ENCODE data around the gene FMN1.
A peak's percentile ranks its signal among the peaks of the same experiment; 100 is the strongest.

FMN1 gene, protein sequence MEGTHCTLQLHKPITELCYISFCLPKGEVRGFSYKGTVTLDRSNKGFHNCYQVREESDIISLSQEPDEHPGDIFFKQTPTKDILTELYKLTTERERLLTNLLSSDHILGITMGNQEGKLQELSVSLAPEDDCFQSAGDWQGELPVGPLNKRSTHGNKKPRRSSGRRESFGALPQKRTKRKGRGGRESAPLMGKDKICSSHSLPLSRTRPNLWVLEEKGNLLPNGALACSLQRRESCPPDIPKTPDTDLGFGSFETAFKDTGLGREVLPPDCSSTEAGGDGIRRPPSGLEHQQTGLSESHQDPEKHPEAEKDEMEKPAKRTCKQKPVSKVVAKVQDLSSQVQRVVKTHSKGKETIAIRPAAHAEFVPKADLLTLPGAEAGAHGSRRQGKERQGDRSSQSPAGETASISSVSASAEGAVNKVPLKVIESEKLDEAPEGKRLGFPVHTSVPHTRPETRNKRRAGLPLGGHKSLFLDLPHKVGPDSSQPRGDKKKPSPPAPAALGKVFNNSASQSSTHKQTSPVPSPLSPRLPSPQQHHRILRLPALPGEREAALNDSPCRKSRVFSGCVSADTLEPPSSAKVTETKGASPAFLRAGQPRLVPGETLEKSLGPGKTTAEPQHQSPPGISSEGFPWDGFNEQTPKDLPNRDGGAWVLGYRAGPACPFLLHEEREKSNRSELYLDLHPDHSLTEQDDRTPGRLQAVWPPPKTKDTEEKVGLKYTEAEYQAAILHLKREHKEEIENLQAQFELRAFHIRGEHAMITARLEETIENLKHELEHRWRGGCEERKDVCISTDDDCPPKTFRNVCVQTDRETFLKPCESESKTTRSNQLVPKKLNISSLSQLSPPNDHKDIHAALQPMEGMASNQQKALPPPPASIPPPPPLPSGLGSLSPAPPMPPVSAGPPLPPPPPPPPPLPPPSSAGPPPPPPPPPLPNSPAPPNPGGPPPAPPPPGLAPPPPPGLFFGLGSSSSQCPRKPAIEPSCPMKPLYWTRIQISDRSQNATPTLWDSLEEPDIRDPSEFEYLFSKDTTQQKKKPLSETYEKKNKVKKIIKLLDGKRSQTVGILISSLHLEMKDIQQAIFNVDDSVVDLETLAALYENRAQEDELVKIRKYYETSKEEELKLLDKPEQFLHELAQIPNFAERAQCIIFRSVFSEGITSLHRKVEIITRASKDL (N-terminal part only)

DNA sequence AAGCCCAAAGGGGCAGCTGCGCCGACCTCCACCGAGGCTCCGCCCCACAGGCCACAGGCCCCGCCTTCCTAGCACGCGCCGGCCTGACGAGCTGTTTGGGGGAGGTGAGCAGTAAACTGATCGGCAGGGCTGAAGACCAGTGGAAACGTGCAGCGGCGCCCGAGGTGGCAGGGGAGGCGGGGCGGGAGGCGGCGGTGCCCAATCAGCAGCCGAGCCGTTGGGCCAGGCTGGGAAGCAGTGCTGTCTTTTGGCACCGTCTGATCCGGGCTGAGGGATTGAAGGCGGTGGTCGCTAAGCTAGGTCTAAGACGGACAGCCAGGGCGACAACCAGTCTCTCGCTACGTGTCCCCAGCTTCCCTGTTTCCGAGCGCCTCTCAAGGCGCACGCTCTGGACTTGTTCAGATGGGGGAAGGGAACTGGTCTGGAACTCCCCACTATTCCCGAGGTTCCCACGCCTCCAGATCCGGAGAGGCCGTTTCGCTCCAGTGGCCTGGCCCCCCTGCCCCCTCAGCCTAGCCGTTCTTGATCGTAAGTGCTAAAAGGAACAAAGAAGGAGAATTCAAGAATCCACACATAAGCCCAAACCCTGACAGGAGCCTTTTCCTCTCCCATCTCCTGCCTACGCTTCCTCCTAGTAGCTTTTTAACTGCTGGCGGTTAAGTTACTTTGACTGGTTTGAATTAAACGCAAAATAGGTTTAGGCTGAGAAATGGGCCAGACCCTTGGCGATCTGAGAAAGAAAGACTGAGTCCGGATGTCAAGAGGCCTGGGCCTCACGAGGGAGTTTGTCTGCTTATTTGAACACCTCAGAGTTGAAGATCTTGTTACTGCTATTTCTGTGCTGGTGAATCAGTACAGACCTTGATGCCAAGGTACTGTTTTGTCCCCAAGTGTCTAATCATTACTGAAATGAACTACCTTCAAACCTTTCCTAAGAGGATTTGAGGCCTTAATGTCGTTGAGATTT, at the start of gene FMN1:
TSS of gene FMN1 (minus strand) at position 11 of the 967 bp plus-strand sequence. CDS start 39,800 bp downstream, outside the sequence.
- DNase-seq (ENCODE audit: low spot score): peak; percentile 96

DNA sequence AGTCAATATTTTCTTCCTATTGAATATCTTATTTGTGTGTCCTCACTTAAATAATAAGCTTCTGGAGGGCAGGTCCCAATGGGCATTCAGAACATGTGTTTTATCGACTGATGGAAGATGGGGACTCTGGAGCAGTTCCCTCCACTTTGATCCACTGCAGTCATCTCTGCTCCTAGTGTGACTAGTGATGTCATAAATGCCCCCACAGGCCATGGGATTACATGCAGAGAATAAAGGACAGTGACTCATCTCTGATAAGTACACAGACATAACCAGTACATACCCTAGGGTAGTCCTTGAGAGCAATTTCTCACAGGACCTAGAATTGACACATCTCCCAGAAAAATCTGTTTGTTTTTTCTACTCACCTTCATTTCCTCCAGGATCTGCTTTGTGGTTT, 49.4 kb upstream of the FMN1 start:
- DNase-seq (ENCODE audit: low spot score): peak; percentile 34

DNA sequence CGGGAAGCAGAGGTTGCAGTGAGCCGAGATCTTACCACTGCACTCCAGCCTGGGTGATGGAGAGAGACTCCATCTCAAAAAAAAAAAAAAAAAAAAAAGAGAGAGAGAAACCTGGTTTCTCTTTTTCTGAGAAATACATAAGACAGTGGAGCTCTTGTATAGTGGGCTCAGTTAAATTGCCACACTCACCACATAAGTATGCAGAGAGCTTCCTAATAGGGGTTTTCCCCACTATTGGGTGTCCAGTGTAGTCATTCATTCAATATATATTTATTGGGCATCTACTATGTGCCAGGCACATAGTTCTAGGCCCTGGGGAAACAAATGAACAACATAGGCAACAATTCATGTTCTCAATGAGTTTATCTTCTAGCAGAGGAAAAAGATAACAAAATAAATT, 48.9 kb upstream of the FMN1 start:
- no peak for DNase-seq (ENCODE audit: low spot score)

DNA sequence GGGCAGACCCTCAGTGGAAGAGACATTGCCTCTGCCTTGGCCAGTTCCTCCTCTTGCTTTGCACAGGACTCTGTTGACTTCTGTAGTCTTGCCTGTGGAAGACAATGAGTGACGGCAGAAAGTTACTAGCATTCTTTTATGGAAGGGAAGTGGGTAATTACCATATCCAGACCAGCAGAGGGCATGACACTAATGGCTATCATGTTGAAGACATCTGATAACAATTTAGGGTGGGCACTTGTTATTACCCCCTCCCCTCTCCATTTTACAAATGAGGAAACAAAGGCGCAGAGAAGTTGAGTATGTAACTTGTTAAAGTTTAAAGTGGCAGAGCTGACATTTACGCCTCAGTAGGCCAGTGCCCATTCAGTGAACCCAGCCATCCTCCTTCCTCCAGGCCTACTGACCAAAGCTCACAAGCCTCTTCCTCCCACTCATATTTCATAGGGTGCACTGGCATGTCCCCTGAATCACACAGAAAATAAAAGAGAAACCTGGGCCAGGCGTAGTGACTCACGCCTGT, 48.2 kb upstream of the FMN1 start:
- no peak for DNase-seq (ENCODE audit: low spot score)

DNA sequence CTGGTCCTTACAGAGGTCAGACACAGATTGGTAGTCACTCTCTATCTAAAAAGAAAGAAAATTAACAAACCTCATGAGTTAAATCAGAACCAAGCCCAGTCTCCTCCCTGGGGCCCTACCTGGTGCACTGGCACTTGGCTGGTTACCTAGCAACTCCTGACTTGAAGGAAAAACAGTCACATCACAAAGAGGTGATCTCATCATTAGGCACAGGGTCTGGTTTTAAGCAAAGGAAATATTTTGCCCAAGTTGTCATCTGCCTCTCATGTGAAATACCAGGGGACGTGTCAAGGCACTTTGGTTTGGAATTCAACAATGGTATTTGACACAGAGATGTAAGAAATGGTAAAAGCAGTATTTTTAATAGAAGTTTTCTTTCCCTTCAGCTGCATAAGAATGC, 47.7 kb upstream of the FMN1 start:
- DNase-seq (ENCODE audit: low spot score): peak; percentile 32

DNA sequence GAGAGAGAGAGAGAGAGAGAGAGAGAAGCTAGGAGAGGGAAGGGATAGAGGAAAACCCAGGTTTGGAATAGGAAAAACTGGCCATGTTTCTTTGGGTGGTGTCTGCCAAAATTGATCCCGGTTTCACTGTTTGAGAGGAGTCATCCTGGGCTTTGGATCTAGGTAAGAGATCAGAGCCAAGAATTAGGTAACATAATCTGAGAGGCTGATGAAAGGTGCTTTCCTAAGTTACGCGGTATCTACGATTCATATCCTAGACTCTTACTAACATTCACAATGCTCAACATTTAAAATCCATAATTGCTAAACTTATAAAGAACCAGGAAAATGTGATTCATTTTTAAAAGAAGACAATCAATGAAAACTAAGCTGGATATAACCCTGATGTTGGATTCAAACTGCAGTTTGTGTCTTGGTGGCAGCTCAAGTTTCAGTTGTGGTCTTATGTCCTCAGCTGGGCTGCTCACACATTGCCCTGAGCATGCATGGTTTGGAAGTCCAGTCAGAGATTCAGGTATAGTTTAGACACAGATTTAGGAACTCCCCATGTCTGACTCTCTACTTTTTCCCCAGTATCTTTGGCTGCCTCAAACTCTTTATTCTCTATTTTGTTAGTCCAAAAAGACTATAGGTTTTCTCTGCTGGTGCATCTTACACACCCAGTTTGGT, 42.5 kb upstream of the FMN1 start:
- no peak for DNase-seq (ENCODE audit: low spot score)

DNA sequence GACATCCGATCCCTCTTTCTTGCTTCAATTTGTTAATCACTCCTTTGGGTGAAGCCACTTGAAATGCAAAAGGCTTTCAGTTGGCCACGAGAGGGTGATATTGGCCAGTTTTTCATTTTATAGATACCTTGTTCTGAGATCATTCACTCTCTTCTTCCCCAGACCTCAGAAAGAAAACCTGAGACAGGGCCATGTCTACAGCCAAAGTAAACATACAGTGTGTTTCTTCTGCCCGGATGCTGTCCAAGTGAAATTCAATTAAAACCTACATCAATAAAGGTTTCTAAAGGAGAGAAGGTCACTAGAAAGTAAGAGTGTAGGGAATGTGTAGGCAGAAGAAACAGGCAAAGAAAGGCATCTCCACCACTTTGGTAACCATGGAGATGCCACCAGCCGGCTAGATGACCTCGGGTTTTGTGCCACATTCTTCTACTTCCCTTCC, 39.5 kb upstream of the FMN1 start:
- peak; percentile 21 for DNase-seq (ENCODE audit: low spot score)

DNA sequence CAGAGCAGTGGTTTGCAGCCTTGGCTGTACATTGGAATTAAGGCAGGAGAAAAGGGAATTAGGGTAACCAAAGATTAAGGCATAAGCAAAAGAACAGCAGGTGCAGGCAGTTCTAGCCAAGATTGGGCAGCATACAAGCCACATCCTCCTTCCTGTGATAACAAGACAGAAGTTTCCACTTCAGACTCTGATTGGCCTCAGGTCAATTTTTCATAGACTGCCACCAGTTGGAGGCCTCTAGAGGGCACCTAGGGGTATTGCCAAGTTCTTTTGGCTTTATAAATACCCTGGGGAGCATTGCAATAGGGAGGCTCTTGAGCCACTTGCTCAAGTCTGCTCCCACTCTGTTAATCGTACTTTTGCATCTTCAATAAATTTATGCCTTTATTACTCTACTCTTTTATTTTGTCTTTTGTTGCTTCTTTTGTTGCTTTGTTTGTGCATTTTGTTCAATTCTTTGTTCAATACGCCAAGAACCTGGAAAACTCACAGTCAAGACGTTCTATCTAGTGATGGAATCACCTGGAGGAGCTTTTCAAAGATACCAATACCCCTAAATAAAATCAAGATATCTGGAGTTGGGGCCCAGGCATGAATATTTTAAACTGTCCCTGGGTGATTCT, 32.2 kb upstream of the FMN1 start:
- peak; percentile 17 for DNase-seq (ENCODE audit: low spot score)

DNA sequence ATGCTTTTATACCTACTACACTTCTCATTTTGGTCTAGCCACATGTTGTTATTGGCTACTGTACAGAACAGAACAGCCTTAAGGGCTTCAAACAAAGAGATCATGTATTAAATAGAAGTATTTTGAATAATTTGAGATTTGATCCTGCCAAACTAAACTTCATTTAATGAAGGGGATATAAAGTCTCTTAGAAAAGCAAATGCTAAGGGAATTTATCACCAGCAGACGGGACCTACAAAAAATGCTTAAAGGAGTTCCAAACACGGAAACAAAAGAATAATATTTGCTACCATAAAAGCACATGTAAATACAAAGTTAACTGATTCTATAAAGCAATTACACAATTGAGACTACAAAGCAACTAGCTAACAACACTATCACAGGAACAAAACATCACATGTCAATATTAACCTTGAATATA, 23.6 kb upstream of the FMN1 start:
- no peak for DNase-seq (ENCODE audit: low spot score)

DNA sequence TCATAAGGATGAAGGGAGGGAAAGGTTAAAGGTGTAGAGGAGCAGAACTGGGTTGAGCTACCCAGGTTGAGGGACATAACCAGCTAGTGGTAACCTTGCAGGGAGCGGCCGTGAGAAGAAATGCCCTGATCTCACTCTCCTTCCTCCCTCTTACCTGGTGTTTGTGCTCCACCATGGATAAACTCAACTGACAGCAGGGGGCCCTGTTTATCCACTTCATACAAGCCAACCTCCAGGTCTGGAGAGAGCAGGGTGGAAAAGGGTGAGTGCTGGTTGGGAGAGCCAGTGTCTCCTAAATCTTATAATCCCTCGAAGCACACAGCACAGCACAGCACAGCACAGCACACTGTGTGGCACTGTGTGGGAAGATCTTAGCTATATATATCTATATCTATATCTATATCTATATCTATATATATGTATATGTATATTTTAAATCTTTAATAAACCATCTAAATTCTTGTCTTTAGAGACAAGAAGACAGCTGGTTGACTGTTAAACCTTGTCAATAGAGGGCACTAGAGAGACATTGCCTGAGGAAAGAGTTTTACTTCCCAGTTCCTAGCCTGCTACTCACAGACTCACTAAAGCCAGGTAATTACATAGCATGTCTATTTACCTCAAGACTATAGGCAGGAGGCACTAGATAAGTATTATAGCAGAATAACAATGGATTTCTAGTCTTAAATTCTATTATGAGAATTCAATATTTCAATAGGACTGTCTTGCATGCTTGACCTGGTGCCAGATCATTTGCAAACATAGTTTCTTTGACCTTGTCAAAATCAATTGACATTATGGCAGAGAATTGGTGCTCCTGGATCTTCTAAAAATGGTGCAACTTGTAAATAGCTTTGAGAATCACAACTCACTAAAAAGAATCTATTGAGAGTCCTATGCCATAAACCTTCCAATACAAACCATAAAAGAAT, 21.7 kb upstream of the FMN1 start:
- peak; percentile 24 for DNase-seq (ENCODE audit: low spot score)

DNA sequence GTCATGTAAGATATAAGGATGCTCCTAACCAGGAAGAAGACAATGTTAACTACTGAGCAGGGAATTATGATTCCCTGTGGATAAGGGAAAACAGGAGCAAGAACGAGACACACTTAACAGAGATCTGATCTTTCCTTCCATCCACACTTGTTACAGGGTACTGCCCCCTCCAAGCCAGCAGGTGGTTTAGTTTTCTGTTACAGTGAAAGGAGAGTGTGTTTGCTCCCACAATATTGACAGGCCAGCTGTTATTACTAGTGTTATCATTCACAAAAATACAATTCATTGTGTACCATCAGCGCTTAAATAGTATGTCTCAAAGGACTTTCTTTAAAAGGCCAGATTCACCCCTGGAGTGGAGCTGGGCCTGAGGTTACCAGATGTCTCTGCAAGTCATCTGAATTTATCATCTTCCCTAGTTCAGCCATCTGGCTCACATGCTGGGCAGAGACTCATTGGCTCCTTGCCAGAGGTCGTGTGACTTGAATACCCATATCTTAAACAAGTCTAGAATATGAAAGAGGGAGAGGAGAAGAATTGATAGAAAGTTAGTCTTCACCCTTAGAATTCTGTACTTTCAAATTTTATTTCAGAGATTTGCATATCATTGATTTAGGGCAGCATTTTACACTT, 16.8 kb upstream of the FMN1 start:
- no peak for DNase-seq (ENCODE audit: low spot score)

DNA sequence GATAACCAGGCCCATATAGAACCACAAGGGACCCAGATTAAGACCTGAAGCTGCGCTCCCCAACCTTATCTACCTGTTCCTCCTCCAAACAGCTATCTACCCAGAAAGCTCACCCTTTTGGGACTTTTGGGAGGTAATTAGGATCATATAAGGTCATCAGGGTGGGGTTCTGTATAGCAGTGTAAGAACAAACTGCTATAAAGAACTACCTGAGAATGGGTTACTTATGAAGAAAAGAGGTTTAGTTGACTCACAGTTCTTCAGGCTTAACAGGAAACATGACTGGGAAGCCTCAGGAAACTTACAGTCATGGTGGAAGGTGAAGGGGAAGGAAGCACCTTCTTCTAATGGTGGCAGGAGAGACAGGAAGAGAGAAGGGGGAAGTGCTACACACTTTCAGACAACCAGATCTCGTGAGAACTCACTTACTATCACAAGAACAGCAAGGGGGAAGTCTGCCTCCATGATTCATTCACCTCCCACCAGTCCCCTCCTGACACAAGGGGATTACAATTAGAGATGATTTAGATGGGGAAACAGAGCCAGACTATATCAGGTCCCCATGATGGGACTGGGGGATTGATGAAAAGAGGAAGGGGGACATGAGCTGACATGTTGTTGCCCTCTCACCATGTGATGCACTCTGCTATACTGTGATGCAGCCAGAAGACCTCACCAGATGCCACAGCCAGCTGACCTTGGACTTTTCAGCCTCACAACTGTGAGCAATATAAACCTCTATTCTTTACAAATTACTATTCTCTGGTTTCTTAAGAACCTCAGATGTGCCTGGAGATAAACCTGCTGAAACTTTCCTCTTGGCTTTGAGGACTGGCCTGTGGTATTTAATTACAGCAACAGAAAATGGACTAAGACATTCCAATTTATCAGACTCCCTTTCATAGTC, 15.3 kb upstream of the FMN1 start:
- no peak for DNase-seq (ENCODE audit: low spot score)

DNA sequence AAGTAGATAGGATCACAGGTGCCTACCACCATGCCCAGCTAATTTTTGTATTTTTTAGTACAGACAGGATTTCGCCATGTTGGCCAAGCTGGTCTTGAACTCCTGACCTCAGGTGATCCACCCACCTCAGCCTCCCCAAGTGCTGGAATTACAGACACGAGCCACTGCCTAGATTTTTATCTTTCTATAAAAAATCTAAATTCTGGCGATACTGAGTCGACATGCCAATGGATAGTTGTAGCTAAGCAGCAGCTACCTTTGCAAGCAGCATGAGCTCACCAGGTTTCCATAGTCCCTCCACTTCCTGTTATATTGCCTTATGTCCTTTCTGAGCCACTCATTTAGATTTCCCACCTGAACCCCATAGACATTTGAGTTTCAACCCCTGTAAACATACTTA, 13.1 kb upstream of the FMN1 start:
- no peak for DNase-seq (ENCODE audit: low spot score)

DNA sequence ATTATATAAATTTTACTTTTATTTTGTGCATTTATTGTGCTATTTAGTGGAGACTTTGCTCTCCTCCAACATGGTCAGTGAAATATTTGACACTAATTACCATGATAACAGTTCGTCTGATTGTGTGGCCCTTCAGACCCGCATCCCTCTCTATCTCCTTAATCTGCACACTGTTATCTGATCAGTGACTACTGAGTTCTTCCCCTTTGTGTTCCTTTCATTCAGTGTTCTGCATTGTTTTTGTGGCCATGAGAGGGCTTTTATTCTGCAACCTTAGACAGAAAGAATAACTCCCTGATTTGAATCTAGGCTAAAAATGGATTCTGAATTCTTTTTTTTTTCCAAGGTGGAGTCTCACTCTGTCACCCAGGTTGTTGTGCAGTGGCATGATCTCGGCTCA, 11.9 kb upstream of the FMN1 start:
- no peak for DNase-seq (ENCODE audit: low spot score)

DNA sequence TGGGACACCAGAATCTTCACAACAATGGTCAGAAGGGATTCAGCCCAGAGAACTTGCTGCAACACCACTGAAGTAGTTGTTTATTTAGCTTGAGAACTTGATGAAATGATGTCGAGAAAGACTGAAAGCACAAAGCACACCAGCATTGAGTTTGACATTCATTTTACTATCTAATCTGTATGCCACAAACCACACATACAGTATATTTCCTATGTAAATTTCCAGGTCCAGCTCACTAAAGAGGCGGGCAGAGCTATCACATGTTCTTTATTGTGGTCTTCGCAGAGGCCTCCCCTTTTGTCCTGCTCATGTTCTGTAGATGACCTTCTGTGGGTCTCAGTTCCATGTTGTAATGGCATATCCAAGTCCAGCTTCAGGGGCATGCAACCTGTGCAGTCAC, 10.4 kb upstream of the FMN1 start:
- DNase-seq (ENCODE audit: low spot score): no peak

DNA sequence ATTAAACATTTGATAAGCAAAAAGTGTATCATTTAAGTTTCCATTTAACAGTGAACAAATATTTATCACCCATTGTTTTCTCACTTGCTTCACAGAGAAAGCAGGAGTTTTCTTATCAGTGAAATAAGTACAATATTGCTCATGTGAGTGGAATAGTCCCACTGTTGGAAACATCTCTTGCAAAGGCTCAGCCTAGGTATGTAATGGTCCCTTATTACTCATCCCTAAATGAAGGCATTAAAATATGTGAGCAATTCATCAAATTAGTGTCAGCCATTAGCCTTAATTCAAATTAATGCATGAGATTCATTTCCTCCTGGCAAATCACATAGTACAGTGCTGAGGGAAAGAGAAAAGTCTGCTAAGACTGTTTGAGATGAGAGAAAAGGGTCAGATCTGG, 9.6 kb upstream of the FMN1 start:
- DNase-seq (ENCODE audit: low spot score): no peak

All from AG08396 (cell line).